A673 (cell line): ENCODE measurements around the gene KLHL34. TPM values are rescaled to one million over a fixed set of nuclear protein-coding genes. Genes with fewer than 3 reads are reported as not detected.

Source experiments
- BruUV-seq: library from RNA; stranded (reverse); fragments of 400-500 nt; replicated peaks from 2 replicates; lab custom pipeline; 2021; lab: Mats Ljungman, UMichigan
- CTCF ChIA-PET: fragments of 300-600 bp; sonication (Branson Sonifier 250); formaldehyde crosslinking; loops from one replicate; lab custom pipeline; 2022; ENCODE audit warnings: antibody characterized with exemption; lab: Charles Lee
- POLR2A ChIA-PET: fragments of 300-600 bp; sonication (Branson Sonifier 250); formaldehyde crosslinking; loops from one replicate; lab custom pipeline; 2022; ENCODE audit warnings: antibody characterized with exemption; ENCODE audit not compliant: low non-redundant PET; lab: Charles Lee
- DNase-seq: peaks from one replicate; pipeline ENCODE4 v3.0.0-alpha.2; 2015; ENCODE audit warnings: low spot score
- H3K27ac ChIP-seq: fragments of 200-600 bp; sonication (generic); 2 replicates; pipeline ENCODE4 v1.5.1; 2016; ENCODE audit warnings: mixed run types, low read depth, mild to moderate bottlenecking, mixed read lengths, antibody characterized with exemption, low read length; ENCODE audit not compliant: poor library complexity, severe bottlenecking
- H3K27me3 ChIP-seq: fragments of 200-600 bp; sonication (generic); replicated peaks from 2 replicates; pipeline ENCODE4 v1.6.1; 2017; ENCODE audit warnings: mixed run types, low read depth, mild to moderate bottlenecking, mixed read lengths, antibody characterized with exemption, low read length; ENCODE audit not compliant: insufficient read depth, poor library complexity
- H3K36me3 ChIP-seq: fragments of 200-600 bp; sonication (generic); 2 replicates; pipeline ENCODE4 v1.6.1; 2016; ENCODE audit warnings: mixed run types, mild to moderate bottlenecking, mixed read lengths, antibody characterized with exemption, low read length; ENCODE audit not compliant: insufficient read depth, poor library complexity, severe bottlenecking
- H3K4me1 ChIP-seq: fragments of 200-600 bp; sonication (generic); 2 replicates; pipeline ENCODE4 v1.6.1; 2017; ENCODE audit warnings: mixed run types, mild to moderate bottlenecking, mixed read lengths, antibody characterized with exemption, low read length; ENCODE audit not compliant: insufficient read depth, poor library complexity, severe bottlenecking
- H3K4me3 ChIP-seq: fragments of 200-600 bp; sonication (generic); 2 replicates; pipeline ENCODE4 v1.5.1; 2016; ENCODE audit warnings: low read depth, mixed run types, mild to moderate bottlenecking, mixed read lengths, low read length; ENCODE audit not compliant: poor library complexity, severe bottlenecking
- H3K9me3 ChIP-seq: fragments of 200-600 bp; sonication (generic); 2 replicates; pipeline ENCODE4 v1.6.1; 2016; ENCODE audit warnings: mixed run types, low read depth, mild to moderate bottlenecking, mixed read lengths, antibody characterized with exemption, low read length; ENCODE audit not compliant: poor library complexity, severe bottlenecking
- CTCF ChIP-seq: fragments of 300-800, 200-600 bp; sonication (generic); conservative IDR thresholded peaks from 2 replicates; pipeline ENCODE4 v1.5.1; 2017; ENCODE audit warnings: low read depth, mild to moderate bottlenecking, antibody characterized with exemption, low read length, moderate library complexity, mixed read lengths
- EZH2 ChIP-seq: fragments of 200-600 bp; sonication (generic); IDR thresholded peaks from 2 replicates; pipeline ENCODE4 v1.6.1; 2017; ENCODE audit warnings: borderline replicate concordance, low read depth, mild to moderate bottlenecking, mixed read lengths, antibody characterized with exemption, low read length; ENCODE audit not compliant: poor library complexity, severe bottlenecking
- intact Hi-C: fragments of 100-400 bp; cut with micrococcal nuclease; formaldehyde crosslinking; loops from one replicate; pipeline ENCODE4 v1.10.0; 2022; ENCODE audit not compliant: unreplicated experiment
- total RNA-seq: library from RNA; stranded (reverse); gene quantifications from 2 replicates; pipeline ENCODE4 v1.2.3, GENCODE V29; 2021

The KLHL34 gene
- total RNA-seq, 1 experiment from 2014 or later: not detected

DNA sequence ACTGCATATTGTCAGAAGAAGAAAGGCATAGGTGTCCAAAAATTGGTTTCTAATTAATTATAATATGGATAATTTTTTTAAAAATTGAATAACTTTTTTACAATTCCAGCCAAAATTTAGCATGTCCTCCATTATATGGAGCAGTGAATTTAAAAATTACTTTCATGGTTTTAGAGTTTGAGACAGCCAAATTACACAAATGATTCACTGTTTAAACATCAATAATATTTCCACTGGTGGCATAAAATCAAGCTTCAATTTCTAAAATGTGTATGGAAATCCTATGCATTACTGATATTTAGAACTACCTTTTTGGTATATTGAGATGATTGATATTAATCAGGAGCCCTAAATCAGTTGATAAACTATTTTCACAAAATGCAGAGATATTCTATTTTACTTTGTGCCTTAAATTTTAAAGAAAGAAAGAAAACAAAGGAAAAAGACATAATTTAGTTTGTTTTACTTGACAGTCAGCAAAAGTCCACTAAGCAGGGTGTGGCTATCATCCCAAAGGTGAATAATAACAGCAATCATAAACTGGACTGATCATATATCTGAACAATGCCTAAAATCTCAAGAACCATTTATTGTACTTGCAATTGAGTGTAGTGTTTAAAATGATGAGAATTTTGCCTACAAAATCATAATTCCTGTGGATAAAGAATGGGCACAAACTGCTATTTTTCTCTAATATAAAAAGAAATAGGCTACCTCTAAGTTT, 34.2 kb downstream of the KLHL34 start:
- Histone ChIP-seq H3K27ac (no peak overlapping the region), H3K36me3 (no peaks in the 10 kb centered on the region), H3K4me3 (no peak overlapping the region), H3K4me1 (no peaks in the 10 kb centered on the region), H3K27me3 (no peaks in the 10 kb centered on the region), H3K9me3 (no peaks in the 10 kb centered on the region)
- ChIA-PET POLR2A (no interaction called here), CTCF (no interaction called here)
- intact Hi-C loops: no loop called here
- no peak for DNase-seq
- BruUV-seq: no TSS peak
- TF ChIP-seq CTCF (no peak), EZH2 (no peak)

GRCh38 chrX:21620234-21620633, 37.9 kb downstream of the KLHL34 start:
- intact Hi-C loops: no loop called here

GRCh38 chrX:21616386-21616785, 41.7 kb downstream of the KLHL34 start:
- ChIA-PET CTCF (no interaction called here), POLR2A (no interaction called here)
- BruUV-seq: no TSS peak
- Histone ChIP-seq H3K4me1 (no peaks in the 10 kb centered on the region), H3K4me3 (no peak overlapping the region), H3K9me3 (no peaks in the 10 kb centered on the region), H3K27me3 (no peaks in the 10 kb centered on the region), H3K27ac (no peak overlapping the region), H3K36me3 (no peaks in the 10 kb centered on the region)
- TF ChIP-seq EZH2: no peak
- TF ChIP-seq CTCF: no peak
- intact Hi-C loops: no loop called here
- no peak for DNase-seq

More at GRCh38 chrX:21620234-21620633, 37.9 kb downstream of the KLHL34 start:
- no TSS peak for BruUV-seq
- no peaks in the 10 kb centered on the region for H3K27me3 ChIP-seq
- no peak overlapping the region for H3K27ac ChIP-seq
- H3K4me1 ChIP-seq: no peaks in the 10 kb centered on the region
- no peaks in the 10 kb centered on the region for H3K36me3 ChIP-seq
- ChIA-PET CTCF (no interaction called here), POLR2A (no interaction called here)
- no peak for DNase-seq
- no peaks in the 10 kb centered on the region for H3K9me3 ChIP-seq
- TF ChIP-seq EZH2 (no peak), CTCF (no peak)
- no peak overlapping the region for H3K4me3 ChIP-seq
